ENCODE results near the gene LMTK3.

The LMTK3 gene

GRCh38 chr19:48468772-48469288 is 42.8 kb downstream of the LMTK3 start:
- peak; percentile 100 for DNase-seq

GRCh38 chr19:48466561-48467325 is 44.9 kb downstream of the LMTK3 start:
- DNase-seq, result no peak

- DNase-seq, result no peak
Observed at GRCh38 chr19:48465215-48465614, 46.4 kb downstream of the LMTK3 start.

GRCh38 chr19:48461982-48462655 is 49.5 kb downstream of the LMTK3 start:
- no peak for DNase-seq

DNA sequence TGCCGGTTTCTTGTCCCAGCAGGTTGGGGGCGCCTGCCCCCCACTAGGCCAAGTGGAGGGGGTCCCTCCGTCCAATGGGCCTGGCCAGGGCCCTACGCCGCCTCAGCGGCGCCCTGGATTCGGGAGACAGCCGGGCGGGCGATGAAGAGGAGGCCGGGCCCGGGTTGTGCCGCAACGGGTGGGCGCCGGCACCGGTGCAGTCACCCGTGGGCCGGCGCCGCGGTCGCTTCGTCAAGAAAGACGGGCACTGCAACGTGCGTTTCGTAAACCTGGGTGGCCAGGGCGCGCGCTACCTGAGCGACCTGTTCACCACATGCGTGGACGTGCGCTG is 50.0 kb downstream of the LMTK3 start:
- no peak for DNase-seq

GRCh38 chr19:48458016-48458415 is 53.6 kb downstream of the LMTK3 start:
- DNase-seq, result no peak

- no peak for DNase-seq
Observed at GRCh38 chr19:48456864-48457263, 54.8 kb downstream of the LMTK3 start.

GRCh38 chr19:48455908-48456562 is 55.6 kb downstream of the LMTK3 start:
- DNase-seq, result no peak

DNA sequence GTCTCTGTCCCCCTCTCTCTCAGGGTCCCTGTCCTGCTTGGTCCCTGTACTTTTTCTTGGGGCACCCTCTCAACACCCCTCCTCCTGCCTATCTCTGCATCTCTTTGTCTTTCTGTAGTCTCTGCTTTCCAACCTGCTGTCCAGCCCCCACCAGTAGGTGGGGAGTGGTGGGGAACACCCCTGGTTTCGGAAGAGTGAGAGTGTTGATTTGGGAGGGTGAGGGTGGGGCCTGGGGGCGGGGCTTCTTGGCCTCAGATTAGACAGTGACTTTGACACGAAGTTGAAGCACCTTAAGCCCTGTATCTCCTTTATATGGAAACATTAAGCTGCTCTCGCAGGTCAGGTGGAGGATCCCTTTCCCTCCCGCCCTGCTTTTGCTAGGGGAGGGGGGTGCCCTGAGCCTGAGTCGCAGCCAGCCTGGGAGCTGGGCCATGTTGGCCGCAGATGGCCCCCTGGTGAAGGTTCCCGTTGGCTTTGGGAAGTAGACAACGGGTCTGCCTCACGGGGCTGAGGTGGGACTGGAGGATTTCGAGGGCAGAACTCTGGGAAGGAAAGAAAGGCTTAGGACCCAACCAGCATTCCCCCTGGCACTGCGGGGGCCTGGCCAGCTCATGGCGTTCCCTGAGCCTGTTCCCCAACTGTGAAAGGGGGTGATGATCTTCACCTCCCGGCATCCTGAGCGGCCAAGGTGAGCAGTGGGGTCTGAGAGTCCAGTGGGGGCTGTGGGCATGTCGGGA is 56.3 kb downstream of the LMTK3 start, which contains the start of gene KCNJ14:
KCNJ14 (plus strand) TSS at position 404 of the 737 bp plus-strand sequence. CDS start 6,151 bp downstream, outside the sequence.
- DNase-seq, result no peak

- DNase-seq, result no peak
Observed at GRCh38 chr19:48454150-48454730, 57.4 kb downstream of the LMTK3 start.

DNA sequence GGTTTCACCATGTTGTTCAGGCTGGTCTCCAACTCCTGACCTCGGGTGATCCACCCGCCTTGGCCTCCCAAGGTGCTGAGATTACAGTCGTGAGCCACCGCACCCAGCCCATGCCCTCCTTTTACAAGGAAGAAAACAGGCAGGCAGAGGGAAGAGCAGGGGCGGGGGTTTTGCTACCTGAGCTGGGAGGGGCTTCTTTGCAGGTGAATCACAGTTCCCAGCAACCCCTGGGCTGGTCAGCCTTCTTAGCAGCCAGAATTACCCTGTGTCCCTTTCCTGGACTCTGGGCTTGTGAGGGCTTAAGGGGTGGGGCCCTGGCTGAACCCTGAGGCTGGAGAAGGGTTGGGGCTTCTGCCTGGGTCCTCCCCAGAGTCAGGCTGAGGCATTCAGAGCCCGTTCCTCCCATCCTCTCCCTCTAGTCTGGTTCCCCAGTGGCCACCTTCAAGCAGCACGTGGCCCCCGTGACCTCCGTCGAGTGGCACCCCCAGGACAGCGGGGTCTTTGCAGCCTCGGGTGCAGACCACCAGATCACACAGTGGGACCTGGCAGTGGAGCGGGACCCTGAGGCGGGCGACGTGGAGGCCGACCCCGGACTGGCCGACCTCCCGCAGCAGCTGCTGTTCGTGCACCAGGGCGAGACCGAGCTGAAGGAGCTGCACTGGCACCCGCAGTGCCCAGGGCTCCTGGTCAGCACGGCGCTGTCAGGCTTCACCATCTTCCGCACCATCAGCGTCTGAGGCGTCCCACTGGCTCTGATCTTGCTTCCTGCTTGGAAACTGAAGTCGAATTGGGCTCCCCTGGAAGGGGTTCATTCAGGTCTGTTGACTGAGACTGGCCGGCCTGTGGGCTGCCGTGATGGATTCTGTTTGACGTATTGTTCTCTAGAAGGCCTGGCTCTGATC is 59.1 kb downstream of the LMTK3 start:
- no peak for DNase-seq

DNA sequence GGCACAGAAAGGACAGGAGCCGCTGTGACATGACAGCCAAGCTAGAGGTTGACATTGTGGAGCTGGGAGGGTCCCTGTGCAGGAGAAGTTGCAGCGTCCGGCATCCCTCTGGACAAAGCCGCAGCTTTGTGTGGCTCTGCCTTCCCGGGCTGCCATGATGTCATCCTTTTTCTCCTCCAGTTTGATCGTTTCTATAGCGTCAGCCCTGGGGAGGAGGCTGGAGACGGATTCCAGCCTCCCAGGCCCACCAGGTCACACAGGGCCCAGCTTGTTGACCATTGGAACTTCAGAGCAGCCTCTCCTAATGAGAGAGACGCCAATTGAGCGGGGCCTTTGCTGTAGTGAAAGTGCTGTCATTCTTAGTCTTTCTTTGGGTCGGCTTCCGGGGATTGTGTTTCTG is 60.0 kb downstream of the LMTK3 start:
- DNase-seq, result no peak

- DNase-seq, result no peak
Observed at GRCh38 chr19:48450863-48451262, 60.8 kb downstream of the LMTK3 start.

- no peak for DNase-seq
Observed at GRCh38 chr19:48450441-48450840, 61.2 kb downstream of the LMTK3 start.

- no peak for DNase-seq
Observed at GRCh38 chr19:48448563-48448962, 63.1 kb downstream of the LMTK3 start.

- DNase-seq, result no peak
Observed at GRCh38 chr19:48446579-48446978, 65.1 kb downstream of the LMTK3 start.

- peak; percentile 99 for DNase-seq
Observed at GRCh38 chr19:48445606-48446481, 65.8 kb downstream of the LMTK3 start, which contains the start of gene GRWD1. TSS of gene GRWD1 (plus strand) at chr19:48445983. CDS start at chr19:48446006, 23 bp downstream.

DNA sequence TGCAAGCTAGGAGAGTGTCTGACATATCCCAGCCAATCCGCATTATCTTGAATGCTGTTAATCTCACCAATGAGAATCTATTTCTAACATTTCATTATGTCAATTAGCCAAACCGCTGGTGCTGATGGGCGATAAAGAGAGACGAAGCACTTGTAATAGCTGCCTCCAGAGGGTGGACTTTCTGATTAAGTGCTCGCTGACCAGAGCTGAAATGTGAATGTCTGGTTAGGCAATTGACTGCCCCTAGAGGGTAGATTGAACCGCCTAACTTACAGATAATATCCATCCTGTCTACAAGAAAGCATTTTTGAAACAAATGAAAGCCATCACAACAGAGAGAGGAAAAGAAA is 66.4 kb downstream of the LMTK3 start:
- DNase-seq, result peak; percentile 88

- DNase-seq, result no peak
Observed at GRCh38 chr19:48444936-48445200, 66.8 kb downstream of the LMTK3 start.

GRCh38 chr19:48444129-48444935 is 67.3 kb downstream of the LMTK3 start:
- DNase-seq, result no peak
